HS-5 (cell line): ENCODE data around the gene TMEM271.

Source experiments
- DNase-seq: peaks from one replicate; pipeline ENCODE4 v3.0.0-alpha.2; 2012; ENCODE audit warnings: low read depth

TMEM271 gene

DNA sequence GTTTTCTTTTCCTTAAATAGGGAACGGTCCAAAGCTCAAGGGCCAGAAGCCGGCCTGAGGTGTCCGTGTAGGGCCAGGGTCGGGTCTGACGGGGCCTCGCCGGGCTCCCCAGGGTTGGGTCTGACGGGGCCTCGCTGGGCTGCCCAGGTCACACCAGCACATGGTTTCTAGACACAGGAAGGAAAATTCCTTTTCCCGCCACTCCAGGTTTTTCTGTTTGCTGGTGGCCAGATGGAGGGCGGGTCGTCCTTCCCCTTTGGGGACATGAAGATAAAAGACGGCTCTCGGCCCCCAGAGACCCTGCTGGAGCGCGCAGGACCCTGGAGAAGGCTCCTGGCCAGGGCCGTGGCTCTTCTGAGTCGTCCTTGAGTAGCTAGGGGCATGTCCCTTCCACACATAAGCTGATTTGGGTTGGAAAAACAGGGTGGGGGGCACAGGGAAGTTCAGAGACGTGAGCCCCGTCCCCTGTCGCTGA lies 42.0 kb downstream of the TMEM271 start:
- DNase-seq: no peak

DNA sequence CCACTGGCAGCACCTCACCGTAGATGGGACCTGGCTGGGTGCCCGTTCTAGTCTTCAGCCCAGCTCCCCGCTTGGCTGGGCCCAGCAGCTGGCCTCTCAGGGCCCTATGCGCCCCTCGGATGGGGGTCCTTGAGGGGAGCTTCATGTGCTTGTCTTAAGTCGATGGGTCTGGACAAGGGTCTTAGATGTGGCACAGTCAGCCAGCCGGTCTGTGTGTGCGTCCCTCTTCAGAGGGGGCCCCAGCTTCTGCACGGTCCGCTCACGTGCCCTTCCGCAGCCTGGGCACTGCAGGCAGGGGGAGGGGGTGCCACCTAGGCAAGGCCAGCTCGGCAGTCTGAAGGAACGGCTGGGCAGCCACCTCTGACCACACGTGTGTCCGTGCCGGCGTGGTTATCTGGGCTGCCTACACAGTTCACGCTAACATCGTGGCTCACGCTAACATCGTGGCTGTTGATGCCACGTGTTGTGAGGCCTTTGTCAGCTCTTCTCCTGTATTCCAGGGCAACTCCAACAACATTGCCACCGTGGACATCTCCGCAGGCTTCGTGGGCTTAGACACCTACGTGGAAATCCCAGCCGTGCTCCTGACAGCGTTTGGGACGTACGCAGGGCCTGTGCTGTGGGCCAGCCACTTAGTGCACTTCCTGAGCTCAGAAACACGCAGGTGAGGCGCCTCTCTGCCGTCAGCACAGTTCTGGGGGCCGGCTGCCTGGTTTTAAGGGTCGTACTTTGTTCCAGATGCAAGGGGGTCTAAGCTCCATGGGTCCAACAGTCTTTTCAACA lies 42.6 kb downstream of the TMEM271 start:
- DNase-seq: no peak

DNA sequence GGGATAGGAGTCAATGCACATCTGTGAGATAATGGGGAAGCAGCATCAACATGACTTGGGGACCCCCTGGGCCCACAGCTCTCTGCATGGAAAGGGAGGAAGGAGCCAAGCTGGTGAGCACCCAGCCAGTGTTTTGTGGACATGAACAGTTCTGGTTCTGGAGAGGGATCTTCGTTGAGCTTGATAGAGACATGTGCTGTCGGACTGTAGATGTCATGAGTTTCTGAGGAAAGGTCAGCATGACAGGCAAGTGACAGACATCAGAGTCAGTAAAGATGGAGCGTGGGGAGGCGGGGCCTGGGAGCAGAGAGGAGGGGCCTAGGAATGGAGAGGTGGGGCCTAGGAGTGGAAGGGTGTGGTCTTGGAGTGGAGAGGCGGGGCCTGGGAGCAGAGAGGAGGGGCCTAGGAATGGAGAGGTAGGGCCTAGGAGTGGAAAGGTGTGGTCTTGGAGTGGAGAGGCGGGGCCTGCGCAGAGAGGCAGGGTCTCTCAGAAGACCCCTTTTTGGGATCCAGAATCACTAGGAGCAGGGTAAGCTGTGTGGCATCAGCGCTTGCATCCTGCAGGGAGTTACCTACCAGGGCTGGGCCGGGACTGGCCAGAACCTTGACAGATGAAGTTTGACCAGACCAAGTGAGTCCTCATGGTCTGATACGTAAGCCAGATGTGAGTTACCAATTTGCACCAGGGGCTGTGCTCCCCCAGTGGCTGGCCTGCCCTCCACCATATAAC lies 43.3 kb downstream of the TMEM271 start:
- no peak for DNase-seq

DNA sequence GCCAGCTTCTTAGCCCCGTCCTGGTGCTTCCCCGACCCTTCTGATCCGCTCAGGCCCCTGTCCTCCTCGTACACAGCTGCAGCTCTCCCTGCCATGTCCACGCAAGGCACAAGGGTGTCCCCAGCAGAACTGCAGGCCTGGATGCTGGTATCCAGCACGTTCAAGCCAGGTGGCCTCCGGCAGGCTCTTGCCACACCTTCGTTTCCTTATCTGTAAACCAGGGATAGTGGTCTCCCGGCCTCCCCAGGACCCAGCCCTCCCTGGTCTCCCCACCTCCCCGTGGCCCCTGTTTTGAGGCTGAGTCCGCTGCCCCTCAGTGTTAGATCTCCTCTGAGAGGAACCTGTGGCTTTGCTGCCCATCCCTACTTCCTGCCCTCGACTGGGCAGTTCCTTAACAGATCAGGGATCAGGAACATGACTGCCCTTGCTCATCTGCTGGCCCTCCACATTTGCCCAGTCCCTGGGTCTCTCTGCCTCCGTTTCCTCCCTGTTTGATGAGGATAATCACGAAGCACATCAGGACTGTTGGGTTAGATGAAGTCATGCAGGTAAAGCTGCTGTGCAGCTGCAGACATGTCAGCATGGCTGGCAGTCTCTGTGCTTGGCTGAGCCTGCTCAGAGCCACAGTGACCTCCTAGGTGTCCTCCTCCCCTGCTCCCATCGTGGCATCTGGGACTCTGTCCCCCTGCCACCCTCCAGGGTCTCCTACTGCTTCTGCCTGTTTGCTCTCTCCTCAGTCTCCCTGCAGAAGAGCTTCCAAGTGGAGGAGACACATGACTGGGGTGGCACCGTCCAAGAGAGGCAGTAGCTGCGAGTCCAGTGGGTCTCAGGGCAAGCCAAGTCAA lies 44.2 kb downstream of the TMEM271 start:
- no peak for DNase-seq

DNA sequence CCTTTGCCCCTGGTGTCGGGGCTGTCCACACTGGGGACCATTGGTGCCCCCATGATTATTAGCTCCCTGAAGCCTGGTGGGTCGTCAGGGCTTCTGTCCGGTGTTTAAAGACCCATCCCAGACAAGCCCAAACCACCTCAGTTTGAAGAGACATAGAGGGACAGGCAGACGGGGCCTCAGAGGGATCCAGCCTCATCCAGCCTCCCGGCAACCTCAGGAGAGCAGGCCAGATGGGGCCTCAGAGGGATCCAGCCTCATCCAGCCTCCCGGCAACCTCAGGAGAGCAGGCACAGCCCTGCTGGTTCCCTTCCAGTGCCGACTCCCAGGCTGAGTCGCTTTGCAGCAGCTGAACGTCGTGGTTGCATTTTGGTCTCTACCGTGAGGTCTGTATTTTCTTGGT lies 45.0 kb downstream of the TMEM271 start:
- no peak for DNase-seq

DNA sequence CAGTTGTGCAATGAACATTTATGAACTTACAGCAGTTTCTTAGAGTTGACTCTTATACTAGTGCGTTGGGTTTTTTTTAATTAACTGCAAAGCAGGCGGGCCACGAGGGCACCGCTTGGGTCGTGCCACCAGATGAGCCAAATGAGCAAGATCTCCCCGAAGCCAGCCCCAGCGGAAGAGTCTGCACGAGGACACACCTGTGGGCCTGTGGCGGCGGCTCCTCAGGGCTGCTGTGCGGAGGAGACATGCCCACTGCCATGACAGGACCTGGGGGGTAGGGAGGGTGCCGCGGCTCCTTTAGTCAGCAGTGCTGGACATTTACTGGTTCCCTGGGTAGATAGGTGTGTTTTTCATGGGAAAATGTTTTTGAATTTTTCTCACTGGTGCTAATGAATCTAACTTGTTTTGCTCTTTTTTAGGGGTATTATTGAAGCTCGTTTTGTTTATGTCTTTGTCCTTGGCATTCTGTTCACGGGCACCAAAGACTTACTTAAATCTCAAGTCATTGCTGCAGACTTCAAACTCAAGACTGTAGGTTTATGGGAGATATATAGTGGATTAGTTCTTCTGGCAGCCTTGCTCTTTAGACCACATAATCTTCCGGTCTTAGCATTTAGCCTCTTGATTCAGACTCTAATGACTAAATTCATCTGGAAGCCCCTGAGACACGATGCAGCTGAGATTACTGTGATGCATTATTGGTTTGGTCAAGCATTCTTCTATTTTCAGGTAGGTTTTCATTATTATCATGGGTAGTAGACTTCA lies 45.9 kb downstream of the TMEM271 start:
- no peak for DNase-seq

DNA sequence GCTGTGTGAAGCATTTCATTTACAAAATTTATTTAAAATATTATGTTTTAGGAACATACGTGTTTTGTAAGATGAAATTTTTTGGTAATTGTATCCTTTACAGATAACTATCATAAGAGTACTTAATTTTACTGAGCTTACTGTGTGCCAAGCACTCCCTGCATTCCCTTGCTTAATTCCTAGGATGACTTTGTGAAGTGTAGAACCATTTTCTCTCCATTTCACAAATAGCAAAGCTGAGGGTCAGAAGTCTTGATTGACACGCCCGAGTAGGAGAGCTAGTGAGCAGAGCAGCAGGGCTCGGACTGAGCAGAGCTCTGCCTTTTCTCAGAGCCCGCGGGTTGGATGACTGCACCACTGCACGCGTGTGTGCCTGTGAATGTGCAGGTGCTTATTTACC lies 46.5 kb downstream of the TMEM271 start:
- DNase-seq: no peak

DNA sequence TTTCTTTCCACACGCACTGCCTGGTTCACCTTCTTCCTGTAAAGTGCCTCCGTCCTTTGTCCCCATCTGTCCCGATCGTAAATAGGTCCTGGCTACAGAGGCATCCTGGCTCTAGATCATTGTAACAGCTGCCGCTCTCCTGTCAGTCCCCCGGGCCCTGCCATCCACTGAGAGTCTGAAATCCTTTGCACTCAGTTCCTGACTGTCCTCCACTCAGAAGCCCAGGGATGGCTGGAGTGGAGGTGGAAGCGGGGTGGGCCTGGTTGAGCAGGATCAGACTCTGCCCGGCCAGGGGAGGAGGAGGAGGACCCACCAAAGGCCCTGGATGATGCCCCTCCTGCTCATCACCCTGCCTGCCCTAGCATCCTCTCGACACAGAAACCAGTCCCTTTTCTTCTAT lies 47.3 kb downstream of the TMEM271 start:
- DNase-seq: no peak

DNA sequence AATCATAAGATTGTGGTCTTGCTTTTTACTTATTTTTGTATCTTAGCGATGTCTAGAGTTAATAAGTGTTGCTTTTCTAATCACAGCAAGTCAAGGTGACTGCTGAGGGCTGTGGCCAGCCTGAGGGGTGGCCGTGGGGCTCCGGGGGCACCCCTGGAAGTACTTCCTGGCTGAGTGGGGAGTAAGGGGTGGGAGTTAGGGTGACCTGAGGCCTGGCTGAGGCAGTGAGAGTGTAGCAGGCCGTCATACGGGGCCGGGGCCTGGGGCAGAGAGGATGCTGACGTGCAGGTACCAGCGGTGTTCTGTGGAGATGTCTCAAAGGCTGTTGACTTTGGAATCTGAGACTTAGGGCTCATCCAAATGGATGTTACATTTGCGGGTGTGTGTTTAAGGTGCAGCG lies 47.8 kb downstream of the TMEM271 start:
- no peak for DNase-seq

DNA sequence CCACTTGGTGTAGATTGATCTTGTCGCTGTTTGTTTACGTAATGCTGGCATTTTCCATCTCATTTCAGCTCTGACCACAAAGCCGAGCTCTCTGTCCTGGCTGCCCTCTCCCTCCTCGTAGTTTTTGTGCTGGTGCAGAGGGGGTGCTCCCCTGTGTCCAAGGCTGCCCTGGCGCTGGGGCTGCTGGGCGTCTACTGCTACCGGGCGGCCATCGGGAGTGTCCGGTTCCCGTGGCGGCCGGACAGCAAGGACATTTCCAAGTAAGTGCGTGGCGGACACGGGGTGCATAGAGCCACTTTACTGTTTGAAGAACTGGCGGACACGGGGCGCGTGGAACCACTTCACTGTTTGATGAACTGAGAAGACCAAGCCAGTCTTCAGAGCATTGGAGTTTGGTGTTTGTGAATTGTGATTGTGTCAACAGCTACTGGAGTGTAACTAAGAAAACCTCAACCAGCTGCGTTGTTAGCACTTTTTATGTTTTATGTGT lies 49.1 kb downstream of the TMEM271 start:
- DNase-seq: no peak

DNA sequence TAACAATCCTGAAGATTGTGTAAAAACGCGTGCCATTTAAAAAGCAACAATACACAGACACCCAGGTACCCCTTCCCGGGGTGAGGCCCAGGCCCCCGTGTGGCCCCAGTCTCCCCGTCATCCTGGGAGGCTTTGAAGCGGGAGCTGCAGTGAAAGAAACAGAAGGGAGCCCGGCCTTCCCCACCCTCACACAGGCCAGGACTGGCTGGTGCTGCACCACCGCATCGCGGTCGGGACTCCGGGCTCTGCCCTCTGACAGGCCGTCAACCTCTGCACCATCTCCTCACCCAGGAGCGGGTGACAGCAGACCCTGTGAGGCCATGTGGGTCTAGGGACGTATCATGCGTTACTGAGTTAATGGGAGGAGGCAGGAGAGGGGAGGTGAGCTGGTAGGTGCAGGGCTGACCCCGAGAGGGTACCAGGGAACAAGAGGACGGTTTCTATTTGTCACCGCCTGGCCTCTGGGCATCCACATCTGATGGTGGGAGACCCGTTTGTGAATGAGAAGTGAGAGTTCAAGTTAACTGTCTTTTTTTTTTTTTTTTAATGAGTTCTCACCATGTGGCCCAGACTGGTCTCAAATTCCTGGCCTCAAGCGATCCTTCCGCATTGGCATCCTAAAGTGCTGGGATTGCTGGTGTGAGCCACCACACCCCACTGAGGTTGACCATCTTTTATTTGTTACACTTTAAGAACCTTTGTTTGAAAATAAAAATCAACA lies 49.7 kb downstream of the TMEM271 start:
- no peak for DNase-seq

DNA sequence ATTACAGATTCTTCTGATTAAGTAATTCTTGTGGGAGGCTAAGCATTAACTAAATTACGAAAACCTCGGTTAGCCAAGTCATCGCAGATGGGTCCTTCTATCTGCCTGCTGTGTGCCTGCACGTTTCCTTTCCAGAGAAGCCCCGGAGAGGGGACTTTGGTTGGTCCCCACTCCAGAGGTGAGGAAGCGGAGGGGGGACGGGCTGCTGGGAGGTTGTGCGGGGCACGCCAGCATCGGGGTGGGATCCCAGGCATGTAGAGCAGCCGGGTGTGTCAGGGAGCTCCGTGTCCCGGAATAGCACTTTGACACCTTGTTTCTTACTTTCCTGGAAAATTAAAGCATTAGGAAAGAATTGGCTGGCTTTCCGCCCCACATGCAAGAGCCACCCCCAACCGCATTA lies 50.4 kb downstream of the TMEM271 start:
- no peak for DNase-seq

DNA sequence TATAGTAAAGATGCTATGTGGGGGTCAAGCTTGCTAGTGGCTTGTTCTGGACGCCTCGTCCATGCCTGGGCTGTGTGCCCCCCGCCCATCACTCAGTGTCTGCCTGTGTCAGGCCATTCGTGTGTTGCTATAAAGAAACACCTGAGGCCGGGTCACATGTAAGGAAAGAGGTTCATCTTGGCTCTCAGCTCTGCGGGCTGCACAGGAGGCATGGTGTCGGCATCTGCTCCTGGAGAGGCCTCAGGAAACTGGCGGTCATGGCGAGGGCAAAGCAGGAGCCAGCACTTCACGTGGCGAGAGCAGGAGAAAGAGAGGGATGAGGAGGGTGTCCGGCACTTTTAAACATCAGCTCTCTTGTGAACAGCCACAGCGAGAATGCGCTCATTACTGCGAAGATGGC lies 51.9 kb downstream of the TMEM271 start:
- no peak for DNase-seq
